Measurements from ENCODE around the gene MRPL52.

DNA sequence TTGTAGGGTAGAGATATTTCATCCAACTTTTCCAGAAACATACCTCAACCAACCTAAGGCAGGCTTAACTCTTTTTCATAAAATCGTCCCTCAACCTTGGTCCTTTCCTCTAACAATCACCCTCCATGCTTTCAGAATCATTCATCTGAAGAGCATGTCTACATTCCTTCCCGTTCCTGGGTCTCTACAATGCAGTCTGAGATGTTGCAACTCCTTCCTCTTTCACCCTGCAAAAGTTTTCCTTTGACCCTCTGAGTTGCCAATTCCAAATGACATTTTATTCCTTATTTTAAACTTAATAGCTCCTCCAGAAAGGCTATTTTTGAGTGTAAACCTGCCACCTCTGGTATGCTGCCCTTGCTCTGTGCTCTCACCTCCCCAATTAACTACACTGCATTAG, 31.2 kb upstream of the MRPL52 start:
- TF ChIP-seq, protein P1, sequence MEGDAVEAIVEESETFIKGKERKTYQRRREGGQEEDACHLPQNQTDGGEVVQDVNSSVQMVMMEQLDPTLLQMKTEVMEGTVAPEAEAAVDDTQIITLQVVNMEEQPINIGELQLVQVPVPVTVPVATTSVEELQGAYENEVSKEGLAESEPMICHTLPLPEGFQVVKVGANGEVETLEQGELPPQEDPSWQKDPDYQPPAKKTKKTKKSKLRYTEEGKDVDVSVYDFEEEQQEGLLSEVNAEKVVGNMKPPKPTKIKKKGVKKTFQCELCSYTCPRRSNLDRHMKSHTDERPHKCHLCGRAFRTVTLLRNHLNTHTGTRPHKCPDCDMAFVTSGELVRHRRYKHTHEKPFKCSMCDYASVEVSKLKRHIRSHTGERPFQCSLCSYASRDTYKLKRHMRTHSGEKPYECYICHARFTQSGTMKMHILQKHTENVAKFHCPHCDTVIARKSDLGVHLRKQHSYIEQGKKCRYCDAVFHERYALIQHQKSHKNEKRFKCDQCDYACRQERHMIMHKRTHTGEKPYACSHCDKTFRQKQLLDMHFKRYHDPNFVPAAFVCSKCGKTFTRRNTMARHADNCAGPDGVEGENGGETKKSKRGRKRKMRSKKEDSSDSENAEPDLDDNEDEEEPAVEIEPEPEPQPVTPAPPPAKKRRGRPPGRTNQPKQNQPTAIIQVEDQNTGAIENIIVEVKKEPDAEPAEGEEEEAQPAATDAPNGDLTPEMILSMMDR (IDR thresholded peaks at IDR 0.05; ENCODE audit: low read depth, low read length, poor library complexity, severe bottlenecking) = no peak
- TF ChIP-seq EZH2phosphoT487 (IDR thresholded peaks at IDR 0.05; ENCODE audit: borderline replicate concordance, low read length) = no peak
